AG09319 (cell line): ENCODE data around the gene HMGB1.
A peak's percentile ranks its signal among the peaks of the same experiment; 100 is the strongest.

ENCODE experiments used
- DNase-seq: peaks from one replicate; pipeline ENCODE4 v3.0.0-alpha.2; 2010; ENCODE audit warnings: low read depth; ENCODE audit errors: extremely low read depth
- TF ChIP-seq, protein P1 (sequence below): IDR thresholded peaks from 2 replicates; pipeline ENCODE4 v1.5.1; 2011; ENCODE audit warnings: low read depth, mild to moderate bottlenecking, inconsistent platforms, low read length, moderate library complexity

Gene HMGB1

DNA sequence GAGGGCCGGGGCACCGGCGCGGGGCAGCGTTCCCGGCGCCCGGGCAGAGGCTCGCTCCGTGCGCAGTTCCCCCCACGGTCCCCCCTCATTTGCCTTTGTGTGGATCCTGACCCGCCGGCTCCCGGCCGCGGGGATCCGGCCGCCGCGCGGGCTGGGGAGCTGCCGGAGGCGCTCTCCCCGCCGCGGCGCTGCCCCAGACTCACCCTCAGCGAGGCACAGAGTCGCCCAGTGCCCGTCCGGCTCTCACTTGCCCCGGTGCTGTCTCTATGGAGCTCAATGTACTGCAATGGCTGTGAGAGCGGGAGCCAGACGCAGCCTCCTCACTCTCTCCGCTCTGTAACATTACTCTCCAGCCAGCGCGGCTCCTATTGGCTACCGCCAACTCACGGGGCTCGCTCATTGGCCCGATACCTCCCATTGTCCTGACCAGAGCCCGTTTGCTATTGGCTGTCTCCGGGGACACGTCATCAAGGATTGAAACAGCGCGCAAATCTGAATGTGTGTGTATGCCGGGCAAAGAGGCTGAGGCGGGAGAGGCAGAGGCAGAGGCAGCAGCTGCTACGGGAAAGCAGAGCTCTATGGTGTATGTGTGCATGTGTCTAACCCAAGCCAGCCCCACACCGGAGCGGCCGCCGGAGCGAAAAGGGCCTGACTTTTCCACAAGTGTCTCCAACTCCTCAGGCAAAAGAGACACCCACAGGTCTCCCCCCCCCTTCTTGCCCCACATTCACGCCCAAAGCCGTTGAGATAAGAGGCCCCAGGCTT lies at the start of gene HMGB1:
Gene HMGB1 (minus strand): TSS at position 344 of the 765 bp plus-strand sequence. CDS start 2,256 bp downstream, outside the sequence.
- TF ChIP-seq, protein P1, sequence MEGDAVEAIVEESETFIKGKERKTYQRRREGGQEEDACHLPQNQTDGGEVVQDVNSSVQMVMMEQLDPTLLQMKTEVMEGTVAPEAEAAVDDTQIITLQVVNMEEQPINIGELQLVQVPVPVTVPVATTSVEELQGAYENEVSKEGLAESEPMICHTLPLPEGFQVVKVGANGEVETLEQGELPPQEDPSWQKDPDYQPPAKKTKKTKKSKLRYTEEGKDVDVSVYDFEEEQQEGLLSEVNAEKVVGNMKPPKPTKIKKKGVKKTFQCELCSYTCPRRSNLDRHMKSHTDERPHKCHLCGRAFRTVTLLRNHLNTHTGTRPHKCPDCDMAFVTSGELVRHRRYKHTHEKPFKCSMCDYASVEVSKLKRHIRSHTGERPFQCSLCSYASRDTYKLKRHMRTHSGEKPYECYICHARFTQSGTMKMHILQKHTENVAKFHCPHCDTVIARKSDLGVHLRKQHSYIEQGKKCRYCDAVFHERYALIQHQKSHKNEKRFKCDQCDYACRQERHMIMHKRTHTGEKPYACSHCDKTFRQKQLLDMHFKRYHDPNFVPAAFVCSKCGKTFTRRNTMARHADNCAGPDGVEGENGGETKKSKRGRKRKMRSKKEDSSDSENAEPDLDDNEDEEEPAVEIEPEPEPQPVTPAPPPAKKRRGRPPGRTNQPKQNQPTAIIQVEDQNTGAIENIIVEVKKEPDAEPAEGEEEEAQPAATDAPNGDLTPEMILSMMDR: no peak
- peak; percentile 96 for DNase-seq

DNA sequence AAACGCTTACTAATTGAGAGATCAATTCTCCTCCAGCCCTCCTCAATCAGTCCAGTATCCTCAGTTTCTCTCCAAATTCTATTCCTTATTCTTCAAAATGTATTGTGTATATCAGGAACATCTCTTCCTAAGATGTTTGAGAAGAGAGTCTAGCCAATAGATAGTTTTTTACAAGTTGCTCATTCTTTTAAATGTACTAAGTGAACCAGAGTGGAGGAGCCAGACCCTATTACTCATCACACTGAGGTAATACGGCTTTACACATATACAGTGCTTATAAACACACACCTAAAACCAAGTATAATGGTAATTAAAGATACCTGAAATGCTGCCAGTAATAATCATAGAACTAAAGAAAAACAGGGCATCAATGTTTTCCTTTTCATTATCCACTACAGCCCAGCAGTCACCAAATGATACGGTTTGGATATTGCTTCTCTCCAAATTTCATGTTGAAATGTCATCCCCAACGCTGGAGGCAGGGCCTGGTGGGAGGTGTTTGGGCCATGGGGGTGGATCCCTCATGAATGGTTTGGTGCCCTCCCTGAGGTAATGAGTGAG lies 45.2 kb upstream of the HMGB1 start:
- no peak for DNase-seq
- TF ChIP-seq, protein P1: no peak

DNA sequence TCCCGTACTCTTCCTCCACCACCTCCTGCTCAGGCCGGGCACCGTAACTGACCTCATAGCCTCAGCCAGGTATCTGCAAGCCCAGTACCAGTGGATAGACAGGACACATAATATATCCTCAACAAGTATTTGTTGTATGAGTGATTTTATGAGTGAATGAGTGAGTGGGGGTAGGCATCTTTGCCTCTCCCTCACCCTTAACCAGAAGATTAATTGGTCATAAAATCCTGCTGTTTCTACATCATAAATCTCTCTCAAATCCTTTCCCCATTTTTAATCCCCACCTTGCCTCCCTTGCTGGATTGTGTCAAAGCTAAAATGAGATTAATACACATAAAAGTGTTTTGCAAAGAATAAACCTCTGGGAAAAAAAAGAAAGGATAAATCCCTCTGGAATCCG lies 44.4 kb upstream of the HMGB1 start:
- DNase-seq: no peak
- TF ChIP-seq, protein P1: no peak

DNA sequence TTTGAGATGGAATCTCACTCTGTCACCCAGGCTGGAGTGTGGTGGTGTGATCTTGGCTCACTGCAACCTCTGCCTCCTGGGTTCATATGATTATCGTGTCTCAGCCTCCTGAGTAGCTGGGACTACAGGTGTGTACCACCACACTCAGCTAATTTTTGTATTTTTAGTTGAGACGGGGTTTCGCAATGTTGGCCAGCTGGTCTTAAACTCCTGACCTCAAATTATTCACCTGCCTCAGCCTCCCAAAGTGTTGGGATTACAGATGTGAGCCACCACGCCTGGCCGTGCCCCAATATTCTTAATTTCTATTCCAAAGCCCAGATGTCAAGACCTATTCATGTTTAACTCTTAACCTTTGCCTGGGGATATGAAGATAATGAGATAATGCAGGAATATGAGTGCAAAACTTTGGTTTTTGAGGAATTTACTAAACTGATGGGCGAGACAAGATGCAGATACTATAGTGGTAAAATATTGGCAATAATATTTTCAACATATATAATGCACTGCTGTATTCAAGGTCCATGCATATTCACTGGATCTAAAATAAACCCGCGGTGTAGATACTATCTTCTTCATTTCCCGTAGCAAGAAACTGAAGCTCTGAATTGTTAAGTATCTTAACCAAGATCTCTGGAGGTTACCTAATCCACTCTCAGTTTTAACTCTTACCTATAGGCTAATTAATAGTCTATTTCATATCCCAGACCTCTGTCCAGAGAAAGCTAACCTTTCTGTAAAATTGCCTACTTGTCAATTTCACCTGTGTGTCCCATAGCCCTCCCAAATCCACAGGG lies 43.7 kb upstream of the HMGB1 start:
- TF ChIP-seq, protein P1: no peak
- DNase-seq: no peak

DNA sequence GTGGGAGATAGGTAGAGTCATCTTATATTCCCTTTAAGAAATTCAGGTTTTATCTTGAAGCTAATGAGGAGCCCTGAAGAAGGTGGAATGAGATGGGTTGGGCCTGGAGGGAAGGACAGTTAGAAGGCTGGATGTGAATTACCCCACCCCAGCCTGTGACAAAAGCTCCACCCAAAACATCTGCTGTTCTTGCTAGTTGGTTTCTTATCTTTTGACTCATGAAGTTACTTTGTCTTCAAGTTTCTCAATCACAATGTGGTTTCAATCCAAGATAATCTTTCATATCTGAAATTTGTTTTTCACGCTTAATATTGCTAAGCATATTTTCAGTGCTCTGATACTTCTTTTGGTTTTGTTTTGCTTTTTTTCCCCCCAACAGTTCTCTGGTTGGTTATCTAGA lies 38.3 kb upstream of the HMGB1 start:
- DNase-seq: no peak
- TF ChIP-seq, protein P1: no peak

DNA sequence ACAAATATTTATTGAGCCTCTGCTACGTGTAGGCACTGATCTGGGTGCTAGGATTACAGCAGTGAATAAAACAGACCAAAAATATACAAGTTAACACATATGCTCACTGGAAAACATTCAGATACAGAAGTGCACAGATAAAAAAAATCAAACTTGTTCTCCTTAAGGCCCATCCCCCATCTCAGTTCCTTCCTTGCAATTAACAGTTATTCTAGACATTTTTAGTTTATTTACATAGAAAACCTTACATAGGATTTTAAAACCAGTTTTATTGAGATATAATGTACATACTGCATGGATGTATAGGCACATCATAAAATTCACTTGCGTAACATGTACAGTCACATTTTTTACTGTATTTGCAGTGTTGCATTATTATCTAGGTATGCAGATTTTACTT lies 36.5 kb upstream of the HMGB1 start:
- DNase-seq: no peak
- TF ChIP-seq, protein P1: no peak

DNA sequence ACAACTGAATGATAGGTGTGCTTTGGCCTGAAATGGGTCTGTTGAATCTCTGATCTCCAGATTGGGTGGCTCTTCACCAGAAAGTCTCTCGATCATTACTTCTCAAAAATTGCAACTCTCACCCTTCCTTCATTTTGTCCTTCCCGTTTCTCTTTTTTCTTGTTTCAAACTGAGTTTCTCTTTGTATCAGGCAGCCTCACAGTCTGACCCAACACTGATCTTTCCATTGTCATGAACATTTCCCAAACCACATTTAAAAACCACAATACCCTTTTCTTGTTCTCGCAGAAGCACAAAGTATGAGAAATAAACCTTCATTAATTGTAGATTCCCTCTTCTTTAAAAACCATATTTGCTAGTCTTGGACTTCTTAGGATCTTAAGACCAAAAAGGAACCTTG lies 33.6 kb upstream of the HMGB1 start:
- TF ChIP-seq, protein P1: no peak
- no peak for DNase-seq
